NCI-H1092 treated with DMSO at 0.1 percent for 48 hours (cell line): ENCODE results near the gene ATP5MG.
"Not testable (repeated sequence)": the region's sequence is repeated elsewhere in the genome, so short reads cannot be mapped to it uniquely, and the experiment has no call there.

Experiments
- DNase-seq: peaks from one replicate; lab custom pipeline; 2025; lab: John Stamatoyannopoulos, UW

Gene ATP5MG

DNA sequence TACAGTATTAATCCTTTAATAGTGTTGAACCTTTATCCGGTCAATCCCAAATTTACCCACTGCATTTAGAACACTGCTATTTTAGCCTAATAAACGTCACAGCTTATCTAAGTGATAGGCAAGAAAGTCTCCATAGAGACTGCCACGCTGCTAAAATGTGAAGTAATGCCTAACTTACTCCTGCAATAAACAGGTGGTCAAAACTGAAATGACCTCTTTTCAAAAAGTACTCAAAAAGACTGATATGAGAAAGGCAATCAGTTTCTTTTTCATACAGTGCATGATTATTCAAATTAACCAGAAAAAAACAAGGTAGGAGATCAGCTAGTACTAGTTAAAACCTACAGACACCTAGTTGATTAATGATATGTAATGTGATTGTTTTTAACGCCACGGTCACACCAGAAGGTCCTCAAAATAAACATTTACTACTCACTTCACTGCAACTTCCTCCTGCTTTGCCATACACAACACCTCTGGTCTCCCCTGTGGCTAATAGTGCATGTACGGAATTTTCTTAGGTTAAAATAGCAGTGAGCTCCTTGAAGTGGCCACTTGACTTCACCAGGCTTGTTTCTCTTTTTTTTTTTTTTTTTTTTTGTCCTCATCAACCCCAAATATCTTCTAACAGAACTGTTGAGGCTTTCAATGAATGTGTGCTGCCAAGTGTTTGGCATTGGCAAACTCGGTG is 8.8 kb downstream of the ATP5MG start:
- no peak for DNase-seq

DNA sequence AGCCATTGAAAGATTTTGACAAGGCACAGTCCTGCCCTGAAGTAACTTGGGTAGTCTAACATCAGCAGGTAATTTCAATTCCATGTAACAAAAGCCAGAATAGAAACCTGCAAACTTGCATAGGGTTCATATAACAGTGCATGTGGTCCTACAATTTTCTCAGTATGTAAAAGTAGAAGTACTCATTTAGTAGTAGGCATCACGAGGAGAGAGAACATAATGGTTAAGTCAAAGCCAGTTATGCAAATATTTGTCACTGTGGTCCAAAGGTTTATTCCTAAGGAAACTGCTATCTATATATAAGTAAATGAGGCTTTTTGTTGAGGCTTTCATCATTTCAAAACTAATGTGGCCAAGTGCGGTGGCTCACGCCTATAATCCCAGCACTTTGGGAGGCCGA is 10.1 kb downstream of the ATP5MG start:
- DNase-seq = no peak

DNA sequence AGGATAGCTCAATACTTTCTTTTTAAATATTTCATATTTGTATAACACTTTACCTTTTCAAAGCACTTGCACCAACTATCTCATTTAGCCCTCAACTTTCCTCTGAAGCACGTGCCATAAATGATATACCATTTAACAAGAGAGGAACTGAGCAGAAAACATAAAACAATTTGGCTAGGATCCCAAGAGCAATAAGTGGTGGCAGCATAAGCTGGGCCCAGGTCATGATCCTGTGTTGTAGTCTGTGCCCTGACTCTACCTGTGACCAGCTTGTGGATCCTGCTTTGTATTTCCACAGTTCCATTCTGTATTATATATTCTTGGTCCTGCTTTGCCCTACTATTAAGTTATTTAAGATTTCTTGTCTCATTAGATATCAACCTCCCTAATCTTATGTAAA is 11.5 kb downstream of the ATP5MG start:
- DNase-seq = no peak

DNA sequence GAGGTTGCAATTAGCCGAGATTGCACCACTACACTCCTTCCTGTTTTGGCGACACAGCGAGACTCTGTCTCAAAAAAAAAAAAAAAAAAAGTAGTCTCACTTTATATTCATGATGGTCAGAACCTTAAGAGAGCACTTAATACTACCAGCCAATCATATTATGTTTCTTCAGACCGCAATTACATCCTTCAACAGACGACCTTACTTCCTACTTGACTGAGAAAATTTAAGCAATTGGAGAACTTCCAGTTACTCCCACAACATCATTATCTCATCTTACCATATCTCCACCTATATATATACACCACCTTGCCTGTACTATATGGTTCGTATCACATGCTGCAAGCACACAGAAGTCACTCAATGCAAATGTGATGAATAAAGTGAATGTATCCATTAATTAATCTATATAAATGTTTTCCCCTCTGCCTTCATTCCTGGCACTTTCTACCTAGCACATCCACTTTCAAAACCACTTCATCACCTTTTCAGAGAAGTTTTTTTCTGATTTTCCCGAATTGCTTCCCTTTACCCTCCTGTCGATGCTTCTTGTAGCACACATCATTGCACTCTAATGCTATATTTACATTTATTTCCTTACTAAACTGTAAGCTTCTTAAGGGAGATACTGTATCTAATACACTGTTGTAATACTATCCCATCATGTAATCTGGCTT is 13.8 kb downstream of the ATP5MG start:
- DNase-seq = no peak

DNA sequence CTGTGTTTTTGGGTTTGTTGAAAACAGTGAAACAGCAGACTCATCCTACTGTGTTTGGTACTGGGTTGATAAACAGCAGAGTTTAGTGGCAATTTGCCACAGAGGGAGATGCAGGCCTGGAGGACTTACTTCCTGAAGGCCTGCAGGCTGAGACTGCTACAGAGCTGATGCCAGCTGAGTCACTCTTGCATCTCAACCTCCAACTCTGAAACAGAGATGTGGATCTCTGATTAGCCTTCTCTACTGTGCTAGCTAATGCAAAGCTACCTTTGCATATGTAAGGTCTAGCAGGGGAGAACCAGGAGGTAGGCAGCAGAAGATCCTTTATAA is 14.3 kb downstream of the ATP5MG start:
- DNase-seq = no peak

DNA sequence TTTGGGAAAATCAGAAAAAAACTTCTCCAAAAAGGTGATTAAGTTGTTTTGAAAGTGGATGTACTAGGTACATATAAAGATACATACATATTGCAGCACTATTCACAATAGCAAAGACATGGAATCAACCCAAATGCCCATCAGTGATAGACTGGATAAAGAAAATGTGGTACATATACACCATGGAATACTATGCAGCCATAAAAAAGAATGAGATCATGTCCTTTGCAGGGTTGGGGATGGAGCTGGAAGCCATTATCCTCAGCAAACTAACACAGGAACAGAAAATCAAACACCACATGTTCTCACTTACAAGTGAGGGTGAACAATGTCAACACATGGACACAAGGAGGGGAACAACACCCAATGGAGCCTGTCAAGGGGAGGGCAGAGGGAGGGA is 15.5 kb downstream of the ATP5MG start:
- DNase-seq = not testable (repeated sequence)

DNA sequence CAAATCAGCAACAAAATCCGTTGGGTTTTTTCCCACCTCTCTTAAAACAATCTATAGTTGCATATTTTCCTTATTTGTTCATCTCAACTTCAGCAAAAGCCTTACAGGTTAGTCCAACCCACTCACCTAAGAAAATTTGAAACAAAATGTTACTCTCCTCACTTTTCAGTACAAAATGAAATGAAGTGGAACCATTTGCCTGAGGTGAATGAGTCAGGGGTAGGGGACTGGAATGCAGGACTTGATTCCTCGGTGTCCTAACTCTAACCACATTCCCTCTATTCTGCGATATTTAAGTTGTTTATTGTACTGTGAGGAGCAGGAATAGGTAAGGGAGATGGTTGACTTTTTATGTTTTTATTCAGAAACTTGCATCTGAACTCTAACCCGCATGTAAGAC is 16.4 kb downstream of the ATP5MG start:
- DNase-seq = no peak

DNA sequence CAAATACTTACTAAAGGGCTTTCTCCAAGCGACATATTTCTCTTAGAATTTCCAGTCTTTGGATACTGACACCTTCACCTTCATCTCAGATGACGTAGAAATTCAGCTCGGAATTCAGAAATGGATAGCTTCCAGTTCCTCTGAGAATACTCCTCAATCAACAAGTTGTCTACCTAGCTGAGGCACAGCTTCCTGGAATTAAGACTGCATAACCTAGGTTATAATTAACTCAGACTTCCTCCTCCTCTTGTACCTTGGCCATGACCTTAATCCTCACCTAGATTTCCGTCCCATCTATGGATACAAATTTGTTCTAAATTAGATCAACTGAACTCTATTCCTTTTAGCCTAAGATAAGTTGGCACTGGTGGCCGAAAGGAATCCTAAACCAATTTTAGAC is 17.4 kb downstream of the ATP5MG start:
- DNase-seq = no peak

DNA sequence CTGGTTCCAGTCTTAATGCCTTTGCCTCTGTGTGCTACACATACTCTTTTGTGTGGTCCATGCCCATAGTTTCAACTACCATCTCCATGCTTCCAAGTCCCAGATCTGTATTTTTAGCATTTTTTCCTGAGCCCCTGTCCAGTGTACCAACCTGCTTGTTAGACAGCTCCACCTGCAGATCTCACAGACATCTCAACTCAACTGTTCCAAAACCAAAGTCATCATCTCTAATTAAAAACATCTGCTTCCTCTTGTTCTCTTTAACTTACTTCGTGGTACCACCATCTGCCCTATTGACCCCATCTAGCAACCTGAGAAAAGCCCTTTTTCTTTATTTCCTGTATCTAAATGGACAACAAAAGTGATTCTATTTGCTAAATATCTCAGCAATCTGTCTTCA is 26.3 kb downstream of the ATP5MG start:
- no peak for DNase-seq

DNA sequence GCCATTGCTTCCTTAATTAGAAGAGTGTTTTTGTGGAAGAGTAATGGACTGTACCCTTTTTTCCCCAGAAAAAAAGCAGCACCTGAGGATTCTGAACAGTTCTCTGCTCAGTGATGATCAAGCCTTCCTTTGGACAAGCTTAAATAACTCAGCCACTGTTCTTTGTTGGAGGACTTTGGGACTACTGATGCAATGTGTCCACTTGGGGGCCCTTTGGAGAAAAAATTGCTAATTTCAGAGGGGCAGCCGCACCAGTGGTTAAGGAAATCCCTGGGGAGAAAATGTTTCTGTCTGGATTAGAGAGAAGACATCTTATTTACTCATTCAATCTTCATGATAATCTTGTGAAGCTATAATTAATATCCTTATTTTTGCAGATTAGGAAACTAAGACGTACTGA is 29.6 kb downstream of the ATP5MG start:
- no peak for DNase-seq

DNA sequence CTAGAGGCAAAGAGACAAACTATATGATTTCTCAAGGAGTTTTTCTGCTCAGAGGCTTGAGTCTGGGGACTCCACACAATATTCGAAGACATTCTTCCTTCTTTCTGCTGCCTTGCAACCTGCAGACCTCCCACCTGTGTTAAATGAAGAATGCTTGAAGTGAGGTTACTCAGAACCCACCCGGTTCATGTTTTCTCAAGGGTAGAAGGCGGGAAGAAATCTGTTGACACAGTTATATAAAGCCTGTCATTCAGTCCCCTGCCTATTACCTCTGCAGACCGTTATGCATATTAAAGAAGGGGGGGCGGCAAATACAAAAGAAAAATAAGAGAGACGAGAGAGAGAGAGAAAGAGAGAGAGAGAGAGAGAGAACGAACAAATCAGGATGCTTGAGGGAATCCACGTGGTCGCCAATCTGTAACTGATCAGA is 32.7 kb downstream of the ATP5MG start:
- peak; percentile 81 for DNase-seq

DNA sequence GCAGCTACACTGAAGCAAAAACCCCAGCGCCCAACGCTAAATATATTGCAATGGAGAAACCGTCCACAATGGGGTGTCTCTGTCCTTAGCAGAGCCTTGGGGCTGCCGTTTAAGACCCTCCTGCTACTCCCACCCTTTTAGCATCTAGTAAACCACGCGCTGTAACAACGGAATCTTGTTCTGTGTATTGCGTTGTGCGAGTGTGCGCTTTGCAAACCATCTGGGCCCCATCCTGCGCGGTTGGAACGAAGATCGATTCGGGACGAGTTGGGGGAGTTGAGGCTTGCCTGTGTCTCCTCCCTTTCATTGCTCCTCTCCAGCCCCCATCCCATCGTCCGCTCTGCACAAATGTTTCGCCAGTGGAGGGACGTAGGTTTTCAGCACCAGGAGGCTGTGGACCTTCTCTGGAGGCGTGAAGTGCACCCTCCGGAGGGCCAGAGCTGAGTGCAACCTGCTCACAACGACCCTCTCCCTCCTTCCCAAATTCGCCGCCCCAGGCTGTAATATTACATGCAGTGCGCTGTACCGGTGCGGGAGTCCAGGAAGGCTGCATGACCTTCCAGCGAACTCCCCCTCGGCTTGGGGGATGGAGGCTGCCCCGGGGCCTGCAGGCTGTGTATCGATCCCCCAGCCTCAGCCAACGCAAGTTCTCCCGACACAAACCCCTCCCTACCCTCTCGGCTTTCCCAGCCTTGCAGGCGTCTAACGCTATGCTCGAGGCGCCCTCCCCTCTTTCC is 33.3 kb downstream of the ATP5MG start:
- peak; percentile 82 for DNase-seq

DNA sequence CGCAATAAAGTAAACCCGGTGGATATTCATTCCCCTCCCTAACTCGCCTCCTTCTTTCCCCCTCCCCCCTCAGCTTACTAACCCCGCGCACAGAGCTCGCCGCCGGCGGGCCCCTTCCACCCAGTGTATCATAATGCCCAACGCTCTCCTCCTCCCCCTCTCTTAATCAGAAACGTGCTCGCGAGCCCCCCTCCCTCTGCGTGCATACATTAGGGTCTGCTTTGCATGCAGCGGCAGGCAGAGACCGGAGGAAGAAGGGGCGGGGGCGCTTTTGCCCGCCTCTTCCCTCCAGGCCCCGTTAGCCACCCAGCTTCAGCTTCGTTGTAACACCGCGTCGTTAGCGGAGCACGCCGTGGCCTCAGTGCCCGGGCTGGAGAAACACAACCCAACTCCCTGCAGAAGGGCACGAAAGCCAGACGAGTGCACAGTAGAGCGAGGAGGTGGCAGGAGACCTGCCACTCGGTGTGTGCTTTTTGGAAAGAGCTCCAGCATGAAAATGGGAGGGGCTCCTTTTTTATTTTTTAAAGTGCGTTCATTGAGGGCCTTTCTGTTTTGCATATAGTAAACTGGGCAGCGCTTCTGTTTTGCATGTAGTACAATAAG is 34.0 kb downstream of the ATP5MG start:
- DNase-seq = peak; percentile 96

DNA sequence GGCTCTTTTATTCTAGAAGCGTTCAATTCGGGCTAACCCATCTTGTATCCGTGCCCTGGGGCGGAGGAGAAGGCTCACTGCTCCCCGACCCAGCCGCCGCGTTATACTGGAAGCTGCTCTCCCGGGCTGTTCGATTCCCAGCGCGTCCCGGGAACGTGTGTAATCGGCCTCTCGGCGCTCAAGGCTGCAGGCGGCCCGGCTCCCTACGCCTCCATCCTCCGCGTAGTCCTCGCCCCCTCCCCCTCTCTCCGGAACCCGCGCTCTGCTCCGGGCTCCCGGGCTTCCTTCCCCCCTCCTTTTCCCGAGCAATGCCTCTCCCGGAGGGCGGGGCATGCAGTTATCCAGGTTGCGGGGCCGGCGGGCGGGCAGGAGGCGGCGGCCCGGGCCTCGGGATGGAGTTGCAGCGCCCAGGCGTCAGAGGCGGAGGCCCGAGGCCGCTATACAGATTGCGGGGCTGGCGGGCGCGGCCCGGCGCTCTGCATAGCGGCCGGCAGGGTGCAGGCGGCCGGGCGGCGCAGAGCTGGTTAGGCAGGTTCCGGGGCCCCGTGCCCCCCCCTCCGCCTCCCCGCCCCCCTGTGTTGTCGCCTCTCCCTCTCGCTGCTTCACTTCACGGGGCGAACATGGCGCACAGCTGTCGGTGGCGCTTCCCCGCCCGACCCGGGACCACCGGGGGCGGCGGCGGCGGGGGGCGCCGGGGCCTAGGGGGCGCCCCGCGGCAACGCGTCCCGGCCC is 34.7 kb downstream of the ATP5MG start, which contains the start of gene KMT2A:
TSS of gene KMT2A (plus strand) at position 600 of the 732 bp plus-strand sequence. CDS start at position 621, 21 bp downstream.
- peak; percentile 99 for DNase-seq

DNA sequence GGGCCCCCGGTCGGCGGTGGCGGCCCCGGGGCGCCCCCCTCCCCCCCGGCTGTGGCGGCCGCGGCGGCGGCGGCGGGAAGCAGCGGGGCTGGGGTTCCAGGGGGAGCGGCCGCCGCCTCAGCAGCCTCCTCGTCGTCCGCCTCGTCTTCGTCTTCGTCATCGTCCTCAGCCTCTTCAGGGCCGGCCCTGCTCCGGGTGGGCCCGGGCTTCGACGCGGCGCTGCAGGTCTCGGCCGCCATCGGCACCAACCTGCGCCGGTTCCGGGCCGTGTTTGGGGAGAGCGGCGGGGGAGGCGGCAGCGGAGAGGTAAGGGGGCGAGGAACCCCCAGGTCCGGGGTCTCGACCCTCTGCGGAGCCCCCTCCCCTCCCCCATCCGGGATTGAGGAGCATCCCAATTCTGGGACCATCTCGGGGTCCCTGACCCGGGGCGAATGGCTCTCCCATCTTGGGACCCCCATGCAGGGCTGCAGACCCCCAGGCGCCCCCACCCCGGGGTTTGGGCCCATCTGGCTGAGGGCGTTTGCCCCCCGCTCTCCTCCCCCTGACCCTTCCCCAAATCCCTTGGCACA is 35.3 kb downstream of the ATP5MG start:
- no peak for DNase-seq

DNA sequence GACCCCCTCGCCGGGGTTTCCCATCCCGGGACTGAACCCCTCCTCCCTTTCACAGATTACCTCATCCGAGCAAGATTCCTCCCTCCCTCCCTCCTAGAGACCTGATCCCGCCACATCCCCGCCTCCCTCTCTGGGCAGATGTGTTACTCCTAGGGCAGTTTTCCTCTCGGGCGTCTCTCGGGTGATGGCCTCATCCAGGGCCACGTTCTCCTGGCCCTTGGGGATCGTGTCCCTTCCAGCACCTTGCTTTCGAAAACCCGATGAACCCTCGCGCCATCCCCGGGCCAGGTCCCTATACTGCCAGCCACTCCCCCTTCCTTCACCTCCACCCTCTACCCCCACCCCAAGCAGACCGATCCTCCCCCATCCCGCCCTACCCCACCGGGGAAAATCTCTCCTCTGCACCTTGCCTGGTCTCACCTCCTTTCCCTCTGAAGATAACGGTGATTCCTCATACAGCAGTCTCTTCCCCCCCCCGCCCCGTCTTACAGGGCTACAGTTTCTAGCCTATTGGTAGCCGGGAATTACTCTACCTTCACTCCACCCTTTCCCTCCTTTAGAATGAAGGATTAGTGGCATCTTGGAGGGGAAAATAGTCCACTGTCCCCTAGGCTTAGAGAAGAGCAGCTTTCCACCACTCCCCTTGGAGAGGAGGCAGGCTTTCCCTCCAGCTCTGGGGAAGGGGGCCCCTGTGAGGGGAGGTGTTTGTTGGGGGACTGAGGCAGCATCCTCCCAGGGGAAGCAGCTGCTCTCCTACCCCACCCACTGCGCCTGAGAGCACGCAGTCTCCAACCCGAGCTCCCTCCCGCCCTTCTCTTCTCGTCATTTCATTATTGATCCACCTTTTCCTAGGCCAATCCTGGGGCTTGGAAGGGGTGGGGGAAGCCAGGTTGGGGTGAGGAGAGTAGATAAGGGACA is 36.1 kb downstream of the ATP5MG start:
- DNase-seq = peak; percentile 52

DNA sequence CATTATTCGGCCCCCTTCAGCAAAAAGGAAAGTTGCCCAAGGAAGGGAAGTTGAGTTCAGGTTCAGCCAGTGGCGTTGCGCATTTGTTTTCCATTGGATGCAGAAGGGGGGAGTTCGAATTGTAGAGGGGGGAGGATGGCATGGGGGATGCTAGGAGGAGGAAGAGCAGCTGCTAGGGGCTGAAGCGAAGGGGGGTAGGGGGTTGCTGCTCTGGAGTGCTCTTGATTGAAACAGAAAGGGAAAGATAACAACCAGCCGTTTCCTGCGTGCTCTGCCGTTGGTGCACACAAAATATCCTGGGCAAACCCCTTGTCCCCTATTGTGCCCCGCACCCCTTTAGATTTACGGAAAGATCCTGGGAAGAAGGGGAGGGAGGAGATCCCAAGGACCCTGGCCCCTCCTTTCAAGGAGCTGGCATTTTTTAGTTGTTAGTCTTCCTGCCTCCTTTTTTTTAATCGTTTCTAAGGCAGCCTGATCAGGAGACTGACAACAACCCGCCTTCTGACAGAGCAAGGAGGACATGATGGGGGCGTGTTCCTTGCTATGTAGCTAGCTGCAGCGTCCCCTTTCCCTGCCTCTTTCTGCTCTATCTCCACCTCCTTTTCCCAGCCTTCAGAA is 37.0 kb downstream of the ATP5MG start:
- no peak for DNase-seq

DNA sequence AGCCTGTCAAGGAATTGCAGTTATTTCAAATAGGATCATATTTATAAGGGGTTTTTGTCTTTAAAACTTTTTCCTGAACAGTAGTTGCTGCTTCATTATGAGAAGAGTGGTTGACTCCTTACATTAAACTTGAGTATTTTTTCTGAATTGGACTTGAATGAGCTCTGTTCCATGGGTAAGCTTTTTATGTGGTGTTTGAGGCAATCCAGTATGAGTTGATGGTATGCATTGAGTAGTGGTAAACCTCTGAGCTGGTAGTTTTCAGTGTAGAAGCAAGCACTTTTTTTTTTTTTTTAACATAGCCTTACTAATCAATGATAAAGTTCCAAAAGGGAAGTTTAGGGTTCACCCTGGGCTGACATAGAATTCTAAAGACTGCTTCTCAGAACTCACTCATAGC is 38.2 kb downstream of the ATP5MG start:
- no peak for DNase-seq

DNA sequence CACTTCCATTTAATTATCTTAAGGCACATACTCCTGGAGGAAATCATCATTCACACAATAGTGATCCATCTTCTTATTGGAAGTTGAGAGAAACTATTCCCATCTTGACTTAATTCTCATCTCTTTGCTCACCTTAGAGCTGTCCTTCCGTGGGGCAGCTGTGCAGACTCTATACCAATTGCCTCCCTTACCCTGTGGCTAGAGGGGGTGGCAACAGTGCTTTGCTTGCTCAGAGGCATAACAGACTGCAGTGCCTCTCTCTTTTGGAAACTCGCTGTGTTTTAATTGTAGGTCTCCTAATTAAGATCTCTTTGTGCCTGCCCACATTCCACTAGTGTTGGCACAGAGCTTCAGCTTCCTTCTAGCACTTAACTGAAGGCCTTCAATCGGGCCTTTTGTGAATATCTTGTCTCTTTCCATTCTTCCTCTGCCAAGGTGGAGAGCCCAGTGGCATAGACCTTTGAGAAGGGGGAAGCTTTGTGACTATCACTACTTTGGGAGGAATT is 40.4 kb downstream of the ATP5MG start:
- DNase-seq = no peak

DNA sequence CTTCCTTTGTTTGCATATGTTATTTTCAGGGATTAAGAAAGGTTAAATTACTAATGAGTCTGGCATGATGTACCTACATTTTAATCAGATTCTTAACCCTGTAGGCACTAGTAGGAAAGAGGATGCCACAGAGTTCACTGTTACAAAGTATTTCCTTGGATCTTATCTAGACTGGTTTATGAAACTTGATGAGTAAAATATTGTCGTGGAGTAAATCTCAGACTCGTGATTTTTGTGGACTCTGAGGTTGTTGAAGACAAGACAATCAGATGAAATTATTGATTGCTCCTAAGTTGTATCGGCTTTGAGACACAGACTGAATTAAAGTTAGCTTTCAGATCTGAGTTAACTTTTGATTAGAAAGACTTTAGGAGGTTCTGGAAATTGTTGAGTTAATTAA is 40.9 kb downstream of the ATP5MG start:
- no peak for DNase-seq
